ENCODE measurements around the gene SKOR2. TPM values are rescaled to one million over a fixed set of nuclear protein-coding genes. Genes with fewer than 3 reads are reported as not detected.

Gene SKOR2
- total RNA-seq, 1 experiment from 2014 or later, result not detected

- no peak overlapping the region for H3K4me2 ChIP-seq
- H3K9me2 ChIP-seq (ENCODE audit: insufficient read depth), result no peaks in the 10 kb centered on the region
- no peaks in the 10 kb centered on the region for H3K79me2 ChIP-seq (ENCODE audit: low read depth)
- H3K27me3 ChIP-seq (ENCODE audit: insufficient read depth, low read depth), result peaks cover 28% of the 10 kb centered on the region; the same call in 1 of the 2 replicates
- no peaks in the 10 kb centered on the region for H3K4me1 ChIP-seq (replicated peaks; ENCODE audit: insufficient read depth)
- no TSS peak for BruUV-seq (replicated peaks)
- H3K36me3 ChIP-seq (ENCODE audit: low read depth), result no peaks in the 10 kb centered on the region
- H4K20me1 ChIP-seq (ENCODE audit: insufficient read depth), result no peaks in the 10 kb centered on the region
- no peak overlapping the region for H2AFZ ChIP-seq
- intact Hi-C loops (cut with micrococcal nuclease; ENCODE audit: unreplicated experiment), result no loop called here
- no peak overlapping the region for H3K27ac ChIP-seq
- ChIA-PET CTCF (no interaction called here), POLR2A (ENCODE audit: unreplicated experiment) (no interaction called here)
- DNase-seq, result no peak
- no peaks in the 10 kb centered on the region for H3F3A ChIP-seq (ENCODE audit: insufficient read depth, low read depth)
- no peaks in the 10 kb centered on the region for H3K9me3 ChIP-seq (ENCODE audit: insufficient read depth, low read depth)
- H3K4me3 ChIP-seq, result no peak overlapping the region
- TF ChIP-seq CTCF (conservative IDR thresholded peaks at IDR 0.05), result no peak
- no peak for TF ChIP-seq EZH2 (IDR thresholded peaks at IDR 0.05; ENCODE audit: low read depth)
Measured at GRCh38 chr18:47285456-47285855, 34.0 kb upstream of the SKOR2 start.

- no TSS peak for BruUV-seq (replicated peaks)
- Histone ChIP-seq H3K9me3 (ENCODE audit: insufficient read depth, low read depth) (no peaks in the 10 kb centered on the region), H3F3A (ENCODE audit: insufficient read depth, low read depth) (no peaks in the 10 kb centered on the region), H3K27ac (no peak overlapping the region), H3K9me2 (ENCODE audit: insufficient read depth) (no peaks in the 10 kb centered on the region), H3K79me2 (ENCODE audit: low read depth) (no peaks in the 10 kb centered on the region), H3K27me3 (ENCODE audit: insufficient read depth, low read depth) (peaks cover 32% of the 10 kb centered on the region; the same call in 1 of the 2 replicates), H3K36me3 (ENCODE audit: low read depth) (no peaks in the 10 kb centered on the region), H3K4me3 (no peak overlapping the region), H3K4me1 (replicated peaks; ENCODE audit: insufficient read depth) (no peaks in the 10 kb centered on the region), H3K4me2 (no peak overlapping the region), H2AFZ (no peak overlapping the region), H4K20me1 (ENCODE audit: insufficient read depth) (no peaks in the 10 kb centered on the region)
- DNase-seq, result no peak
- CTCF ChIA-PET, result no interaction called here
- POLR2A ChIA-PET (ENCODE audit: unreplicated experiment), result no interaction called here
- intact Hi-C loops (cut with micrococcal nuclease; ENCODE audit: unreplicated experiment), result loop anchor here (5.0 kb wide), 1 partner anchor 183 kb away; no protein-coding TSS in a partner anchor
- TF ChIP-seq CTCF (conservative IDR thresholded peaks at IDR 0.05) (no peak), EZH2 (IDR thresholded peaks at IDR 0.05; ENCODE audit: low read depth) (no peak)
Measured at GRCh38 chr18:47284721-47285395, 33.4 kb upstream of the SKOR2 start.

- Histone ChIP-seq H2AFZ (no peak overlapping the region), H3K27me3 (ENCODE audit: insufficient read depth, low read depth) (peaks cover 36% of the 10 kb centered on the region; the same call in 1 of the 2 replicates), H3K79me2 (ENCODE audit: low read depth) (no peaks in the 10 kb centered on the region), H3K4me1 (replicated peaks; ENCODE audit: insufficient read depth) (no peaks in the 10 kb centered on the region), H4K20me1 (ENCODE audit: insufficient read depth) (no peaks in the 10 kb centered on the region), H3K27ac (no peak overlapping the region), H3K36me3 (ENCODE audit: low read depth) (no peaks in the 10 kb centered on the region), H3K9me2 (ENCODE audit: insufficient read depth) (no peaks in the 10 kb centered on the region), H3F3A (ENCODE audit: insufficient read depth, low read depth) (no peaks in the 10 kb centered on the region), H3K4me2 (no peak overlapping the region), H3K9me3 (ENCODE audit: insufficient read depth, low read depth) (no peaks in the 10 kb centered on the region), H3K4me3 (no peak overlapping the region)
- peak; percentile 73 for TF ChIP-seq CTCF (conservative IDR thresholded peaks at IDR 0.05)
- no peak for TF ChIP-seq EZH2 (IDR thresholded peaks at IDR 0.05; ENCODE audit: low read depth)
- ChIA-PET POLR2A (ENCODE audit: unreplicated experiment) (no interaction called here), CTCF (no interaction called here)
- intact Hi-C loops (cut with micrococcal nuclease; ENCODE audit: unreplicated experiment), result loop anchor here (5.0 kb wide), 1 partner anchor 181 kb away; no protein-coding TSS in a partner anchor
- DNase-seq, result no peak
- no TSS peak for BruUV-seq (replicated peaks)
Measured at GRCh38 chr18:47283476-47283875, 32.0 kb upstream of the SKOR2 start.

All from PC-9 (cell line).